ENCODE data around the gene CASS4. TPM values are rescaled to one million over a fixed set of nuclear protein-coding genes. Genes with fewer than 3 reads are reported as not detected.

The CASS4 gene
- total RNA-seq, 1 experiment from 2014 or later, result 0.64 TPM

- Histone ChIP-seq H3K36me3 (ENCODE audit: control insufficient read depth, insufficient read depth, low read length) (no peaks in the 10 kb centered on the region), H3K4me3 (ENCODE audit: low read depth, low read length) (no peak overlapping the region), H3K4me1 (peaks cover 19% of the 10 kb centered on the region), H3K27me3 (replicated peaks; ENCODE audit: control insufficient read depth, insufficient read depth, low read length) (no peaks in the 10 kb centered on the region), H3K9me3 (no peaks in the 10 kb centered on the region)
- Mint-ChIP-seq H3K36me3 (ENCODE audit: insufficient read depth, unreplicated experiment) (peaks cover 24% of the 10 kb centered on the region), H3K27me3 (ENCODE audit: insufficient read depth, unreplicated experiment) (no peaks in the 10 kb centered on the region), H3K4me1 (ENCODE audit: low read depth, unreplicated experiment) (peaks cover 15% of the 10 kb centered on the region), H3K9me3 (ENCODE audit: unreplicated experiment) (no peaks in the 10 kb centered on the region), H3K27ac (ENCODE audit: unreplicated experiment) (peak overlapping the region; percentile 20), H3K4me3 (ENCODE audit: unreplicated experiment) (no peak overlapping the region)
- no TSS peak for BruUV-seq (replicated peaks)
- DNase-seq, result no peak
- CTCF ChIA-PET, result interaction anchor here (0.6 to 1.7 kb wide), 4 partner anchors 15 to 167 kb away, joined by 3 to 15 read pairs (median 4); partner anchors contain the start of genes AURKA and CSTF1
- intact Hi-C loops (cut with micrococcal nuclease; ENCODE audit: unreplicated experiment), result no loop called here
- TF ChIP-seq CTCF (IDR thresholded peaks at IDR 0.05; ENCODE audit: insufficient read depth in 1 of 2, low read depth in 1 of 2, low read length in 1 of 2, severe bottlenecking in 1 of 2, unreplicated experiment in 1 of 2), result no peak
- POLR2A ChIA-PET, result interaction anchor here (0.7 to 1.3 kb wide), 2 partner anchors 11 to 21 kb away, joined by 5 to 9 read pairs; partner anchors contain the start of genes AURKA and CSTF1
These were observed 372 bp downstream of the CASS4 start for GRCh38 chr20:56412473-56412790.

- Mint-ChIP-seq H3K27me3 (ENCODE audit: insufficient read depth, unreplicated experiment) (no peaks in the 10 kb centered on the region), H3K4me3 (ENCODE audit: unreplicated experiment) (no peak overlapping the region), H3K36me3 (ENCODE audit: insufficient read depth, unreplicated experiment) (peaks cover 19% of the 10 kb centered on the region), H3K4me1 (ENCODE audit: low read depth, unreplicated experiment) (peaks cover 18% of the 10 kb centered on the region), H3K27ac (ENCODE audit: unreplicated experiment) (no peak overlapping the region), H3K9me3 (ENCODE audit: unreplicated experiment) (no peaks in the 10 kb centered on the region)
- no TSS peak for BruUV-seq (replicated peaks)
- H3K4me3 ChIP-seq (ENCODE audit: low read depth, low read length), result no peak overlapping the region
- H3K36me3 ChIP-seq (ENCODE audit: control insufficient read depth, insufficient read depth, low read length), result no peaks in the 10 kb centered on the region
- no peak for TF ChIP-seq CTCF (IDR thresholded peaks at IDR 0.05; ENCODE audit: insufficient read depth in 1 of 2, low read depth in 1 of 2, low read length in 1 of 2, severe bottlenecking in 1 of 2, unreplicated experiment in 1 of 2)
- no peaks in the 10 kb centered on the region for H3K27me3 ChIP-seq (replicated peaks; ENCODE audit: control insufficient read depth, insufficient read depth, low read length)
- no peak for DNase-seq
- ChIA-PET POLR2A (interaction anchor here (0.6 to 0.7 kb wide), 2 partner anchors 22 to 88 kb away, joined by 3 read pairs; no protein-coding TSS in a partner anchor), CTCF (interaction anchor here (1.4 to 1.7 kb wide), 2 partner anchors 15 to 20 kb away, joined by 6 to 15 read pairs; partner anchors contain the start of genes AURKA and CSTF1)
- no peaks in the 10 kb centered on the region for H3K9me3 ChIP-seq
- intact Hi-C loops (cut with micrococcal nuclease; ENCODE audit: unreplicated experiment), result no loop called here
- H3K4me1 ChIP-seq, result peaks cover 19% of the 10 kb centered on the region
These were observed 889 bp downstream of the CASS4 start for GRCh38 chr20:56412949-56413348.

- H3K4me1 Mint-ChIP-seq (ENCODE audit: low read depth, unreplicated experiment), result peaks cover 28% of the 10 kb centered on the region
- H3K36me3 ChIP-seq (ENCODE audit: control insufficient read depth, insufficient read depth, low read length), result no peaks in the 10 kb centered on the region
- no peaks in the 10 kb centered on the region for H3K27me3 Mint-ChIP-seq (ENCODE audit: insufficient read depth, unreplicated experiment)
- DNase-seq, result no peak
- no peaks in the 10 kb centered on the region for H3K27me3 ChIP-seq (replicated peaks; ENCODE audit: control insufficient read depth, insufficient read depth, low read length)
- ChIA-PET POLR2A (no interaction called here), CTCF (no interaction called here)
- no peaks in the 10 kb centered on the region for H3K9me3 ChIP-seq
- intact Hi-C loops (cut with micrococcal nuclease; ENCODE audit: unreplicated experiment), result no loop called here
- no peak for TF ChIP-seq CTCF (IDR thresholded peaks at IDR 0.05; ENCODE audit: insufficient read depth in 1 of 2, low read depth in 1 of 2, low read length in 1 of 2, severe bottlenecking in 1 of 2, unreplicated experiment in 1 of 2)
- no peak overlapping the region for H3K4me3 Mint-ChIP-seq (ENCODE audit: unreplicated experiment)
- no peaks in the 10 kb centered on the region for H3K9me3 Mint-ChIP-seq (ENCODE audit: unreplicated experiment)
- no peak overlapping the region for H3K27ac Mint-ChIP-seq (ENCODE audit: unreplicated experiment)
- peaks cover 28% of the 10 kb centered on the region for H3K4me1 ChIP-seq
- peaks cover 2% of the 10 kb centered on the region for H3K36me3 Mint-ChIP-seq (ENCODE audit: insufficient read depth, unreplicated experiment)
- no TSS peak for BruUV-seq (replicated peaks)
- no peak overlapping the region for H3K4me3 ChIP-seq (ENCODE audit: low read depth, low read length)
These were observed 3.0 kb downstream of the CASS4 start for GRCh38 chr20:56414842-56415765.
